Measurements from ENCODE around the gene SLC12A7. TPM values are rescaled to one million over a fixed set of nuclear protein-coding genes. Genes with fewer than 3 reads are reported as not detected.

Gene SLC12A7
- total RNA-seq, 1 experiment from 2014 or later, result 207 TPM

GRCh38 chr5:1042626-1043025 is 69.2 kb downstream of the SLC12A7 start:
- CTCF ChIA-PET, result no interaction called here
- Histone ChIP-seq H3K27ac (no peak overlapping the region), H3F3A (ENCODE audit: insufficient read depth, low read depth) (peaks cover 7% of the 10 kb centered on the region; the same call in 1 of the 2 replicates), H3K79me2 (ENCODE audit: low read depth) (no peaks in the 10 kb centered on the region), H3K4me1 (replicated peaks; ENCODE audit: insufficient read depth) (no peaks in the 10 kb centered on the region), H3K27me3 (ENCODE audit: insufficient read depth, low read depth) (peaks cover 43% of the 10 kb centered on the region), H4K20me1 (ENCODE audit: insufficient read depth) (no peaks in the 10 kb centered on the region; the same call in 1 of the 2 replicates), H3K9me3 (ENCODE audit: insufficient read depth, low read depth) (no peaks in the 10 kb centered on the region; the same call in 1 of the 2 replicates), H3K9me2 (ENCODE audit: insufficient read depth) (no peaks in the 10 kb centered on the region), H3K4me2 (no peak overlapping the region), H3K4me3 (no peak overlapping the region), H3K36me3 (ENCODE audit: low read depth) (no peaks in the 10 kb centered on the region), H2AFZ (no peak overlapping the region)
- no peak for TF ChIP-seq CTCF (conservative IDR thresholded peaks at IDR 0.05)
- TF ChIP-seq EZH2 (IDR thresholded peaks at IDR 0.05; ENCODE audit: low read depth), result no peak
- no peak for DNase-seq
- no TSS peak for BruUV-seq (replicated peaks)
- POLR2A ChIA-PET (ENCODE audit: unreplicated experiment), result no interaction called here
- intact Hi-C loops (cut with micrococcal nuclease; ENCODE audit: unreplicated experiment), result no loop called here

GRCh38 chr5:1041225-1042143 is 70.4 kb downstream of the SLC12A7 start:
- no peaks in the 10 kb centered on the region for H3K79me2 ChIP-seq (ENCODE audit: low read depth)
- TF ChIP-seq CTCF (conservative IDR thresholded peaks at IDR 0.05) (no peak), EZH2 (IDR thresholded peaks at IDR 0.05; ENCODE audit: low read depth) (no peak)
- DNase-seq, result no peak
- no peak overlapping the region for H3K4me3 ChIP-seq
- no peaks in the 10 kb centered on the region for H3K9me2 ChIP-seq (ENCODE audit: insufficient read depth)
- no peak overlapping the region for H3K27ac ChIP-seq
- intact Hi-C loops (cut with micrococcal nuclease; ENCODE audit: unreplicated experiment), result no loop called here
- no peaks in the 10 kb centered on the region; the same call in 1 of the 2 replicates for H4K20me1 ChIP-seq (ENCODE audit: insufficient read depth)
- H3K36me3 ChIP-seq (ENCODE audit: low read depth), result no peaks in the 10 kb centered on the region
- no peaks in the 10 kb centered on the region; the same call in 1 of the 2 replicates for H3K9me3 ChIP-seq (ENCODE audit: insufficient read depth, low read depth)
- H3F3A ChIP-seq (ENCODE audit: insufficient read depth, low read depth), result peaks cover 7% of the 10 kb centered on the region; the same call in 1 of the 2 replicates
- ChIA-PET POLR2A (ENCODE audit: unreplicated experiment) (no interaction called here), CTCF (no interaction called here)
- BruUV-seq (replicated peaks), result no TSS peak
- H3K4me2 ChIP-seq, result no peak overlapping the region
- peaks cover 50% of the 10 kb centered on the region for H3K27me3 ChIP-seq (ENCODE audit: insufficient read depth, low read depth)
- H3K4me1 ChIP-seq (replicated peaks; ENCODE audit: insufficient read depth), result no peaks in the 10 kb centered on the region
- H2AFZ ChIP-seq, result no peak overlapping the region

GRCh38 chr5:1040571-1040970 is 71.3 kb downstream of the SLC12A7 start:
- Histone ChIP-seq H3K4me2 (no peak overlapping the region), H3K9me2 (ENCODE audit: insufficient read depth) (no peaks in the 10 kb centered on the region), H2AFZ (no peak overlapping the region), H4K20me1 (ENCODE audit: insufficient read depth) (no peaks in the 10 kb centered on the region; the same call in 1 of the 2 replicates), H3K36me3 (ENCODE audit: low read depth) (no peaks in the 10 kb centered on the region), H3K9me3 (ENCODE audit: insufficient read depth, low read depth) (no peaks in the 10 kb centered on the region), H3K4me1 (replicated peaks; ENCODE audit: insufficient read depth) (no peaks in the 10 kb centered on the region), H3K79me2 (ENCODE audit: low read depth) (no peaks in the 10 kb centered on the region), H3K27ac (no peak overlapping the region), H3K27me3 (ENCODE audit: insufficient read depth, low read depth) (peaks cover 50% of the 10 kb centered on the region), H3F3A (ENCODE audit: insufficient read depth, low read depth) (peaks cover 4% of the 10 kb centered on the region; the same call in 1 of the 2 replicates), H3K4me3 (no peak overlapping the region)
- no TSS peak for BruUV-seq (replicated peaks)
- POLR2A ChIA-PET (ENCODE audit: unreplicated experiment), result no interaction called here
- DNase-seq, result no peak
- TF ChIP-seq CTCF (conservative IDR thresholded peaks at IDR 0.05) (no peak), EZH2 (IDR thresholded peaks at IDR 0.05; ENCODE audit: low read depth) (no peak)
- CTCF ChIA-PET, result no interaction called here
- intact Hi-C loops (cut with micrococcal nuclease; ENCODE audit: unreplicated experiment), result no loop called here

Data from PC-9 (cell line).